NCI-H1694 treated with DMSO at 0.1 percent for 48 hours (cell line): ENCODE results near the gene CTTNBP2NL.
"Not testable (repeated sequence)": the region's sequence is repeated elsewhere in the genome, so short reads cannot be mapped to it uniquely, and the experiment has no call there.

Experiments
- DNase-seq: peaks from one replicate; lab custom pipeline; 2025; lab: John Stamatoyannopoulos, UW

Gene CTTNBP2NL

GRCh38 chr1:112423666-112424065 lies 27.7 kb downstream of the CTTNBP2NL start:
- not testable (repeated sequence) for DNase-seq

GRCh38 chr1:112429749-112430148 lies 33.7 kb downstream of the CTTNBP2NL start:
- DNase-seq = no peak

DNA sequence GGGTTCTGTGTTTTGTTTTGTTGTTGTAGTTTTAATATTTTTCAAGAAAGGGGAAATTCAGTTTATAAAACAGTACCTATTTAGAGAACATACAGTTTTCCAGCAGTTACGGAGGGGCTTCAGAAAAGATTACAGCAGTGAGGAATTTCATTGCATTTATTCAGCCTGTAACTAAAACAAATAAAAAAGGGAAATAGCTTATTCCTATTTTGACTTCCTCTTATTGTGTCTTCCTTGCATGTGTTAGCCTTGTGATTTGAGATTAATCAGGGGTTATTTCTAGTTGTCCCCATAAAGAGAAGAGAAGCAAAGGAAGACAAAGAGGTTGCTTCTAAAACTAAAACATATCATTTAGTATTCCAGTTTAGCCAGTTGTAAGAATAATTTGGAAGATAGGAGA lies 35.0 kb downstream of the CTTNBP2NL start:
- DNase-seq = no peak

DNA sequence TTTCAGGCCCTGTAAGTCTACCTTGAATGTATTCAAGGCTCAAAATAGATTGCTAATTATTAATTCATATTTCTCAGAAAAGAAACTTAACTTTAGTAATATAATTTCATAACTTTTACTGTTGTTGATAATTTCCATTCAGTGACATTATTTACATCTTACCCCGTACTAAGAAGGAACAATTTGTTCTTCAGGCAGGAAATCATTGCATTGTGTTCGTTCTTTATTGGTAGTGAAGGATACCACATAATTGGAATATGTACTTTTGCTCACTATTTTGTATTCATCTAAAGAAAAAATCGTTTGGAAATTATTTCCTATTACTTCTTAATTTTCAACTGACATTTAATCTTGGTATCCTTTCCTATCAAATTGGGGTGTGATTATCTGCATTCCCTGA lies 39.4 kb downstream of the CTTNBP2NL start:
- DNase-seq = no peak

DNA sequence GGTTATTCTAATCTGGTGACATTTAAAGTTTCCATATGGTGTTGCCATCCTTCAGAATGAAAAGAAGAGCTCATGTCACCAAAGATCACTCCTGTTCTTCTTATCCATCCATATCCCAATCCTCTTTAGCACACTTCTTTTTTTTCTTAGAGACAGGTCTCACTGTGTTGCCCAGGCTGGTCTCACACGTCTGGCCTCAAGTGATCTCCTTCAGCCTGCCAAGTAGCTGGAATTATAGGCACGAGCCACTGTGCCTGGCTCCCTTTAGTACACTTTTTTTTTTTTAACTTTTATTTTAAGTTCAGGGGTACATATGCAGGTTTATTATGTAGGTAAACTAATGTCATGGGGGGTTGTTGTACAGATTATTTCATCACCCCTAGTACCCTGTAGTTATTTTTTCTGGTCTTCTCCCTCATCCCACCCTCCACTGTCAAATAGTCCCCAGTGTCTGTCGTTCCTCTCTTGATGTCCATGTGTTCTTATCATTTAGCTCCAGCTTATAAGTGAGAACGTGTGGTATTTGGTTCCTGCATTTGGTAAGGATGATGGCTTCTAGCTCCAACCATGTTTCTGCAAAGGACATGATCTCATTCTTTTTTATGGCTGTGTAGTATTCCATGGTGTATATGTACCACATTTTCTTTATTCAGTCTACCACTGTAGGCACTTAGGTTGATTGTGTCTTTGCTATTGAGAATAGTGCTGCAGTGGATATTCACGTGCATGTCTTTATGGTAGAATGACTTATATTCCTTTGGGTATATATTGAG lies 40.6 kb downstream of the CTTNBP2NL start:
- no peak for DNase-seq

DNA sequence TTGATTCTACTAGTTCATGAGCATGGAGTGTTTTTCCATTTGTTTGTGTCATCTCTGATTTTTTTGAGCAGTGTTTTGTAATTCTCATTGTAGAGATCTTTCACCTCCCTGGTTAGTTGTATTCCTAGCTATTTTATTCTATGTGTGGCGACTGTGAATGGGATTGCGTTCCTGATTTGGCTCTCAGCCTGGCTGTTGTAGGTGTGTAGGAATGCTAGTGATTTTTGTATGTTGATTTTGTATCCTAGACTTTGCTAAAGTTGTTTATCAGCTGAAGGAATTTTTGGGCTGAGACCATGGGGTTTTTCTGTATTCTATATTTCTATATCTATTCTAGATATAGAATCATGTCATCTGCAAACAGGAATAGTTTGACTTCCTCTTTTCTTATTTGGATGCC lies 42.1 kb downstream of the CTTNBP2NL start:
- DNase-seq = not testable (repeated sequence)

DNA sequence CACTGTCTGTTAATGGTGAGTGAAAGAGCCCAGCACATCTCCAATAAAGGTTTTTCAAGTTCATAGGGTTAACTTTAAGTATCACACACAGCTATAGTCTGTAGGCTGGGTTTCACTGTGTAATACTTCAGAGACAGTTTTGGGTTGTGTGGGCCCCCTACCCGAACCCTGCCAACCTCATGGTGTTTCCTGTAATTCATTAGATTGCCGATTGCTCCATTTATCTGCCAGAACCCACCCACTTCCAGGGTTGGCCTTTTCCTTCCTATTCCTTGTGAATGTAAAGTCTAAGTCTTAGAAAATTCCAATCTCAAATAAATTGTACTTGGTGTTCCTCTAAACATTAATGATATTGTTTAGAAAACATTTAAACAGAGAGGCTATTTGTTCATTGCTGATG lies 43.6 kb downstream of the CTTNBP2NL start:
- DNase-seq = no peak

- no peak for DNase-seq
Observed at GRCh38 chr1:112440574-112440973, 44.6 kb downstream of the CTTNBP2NL start.

DNA sequence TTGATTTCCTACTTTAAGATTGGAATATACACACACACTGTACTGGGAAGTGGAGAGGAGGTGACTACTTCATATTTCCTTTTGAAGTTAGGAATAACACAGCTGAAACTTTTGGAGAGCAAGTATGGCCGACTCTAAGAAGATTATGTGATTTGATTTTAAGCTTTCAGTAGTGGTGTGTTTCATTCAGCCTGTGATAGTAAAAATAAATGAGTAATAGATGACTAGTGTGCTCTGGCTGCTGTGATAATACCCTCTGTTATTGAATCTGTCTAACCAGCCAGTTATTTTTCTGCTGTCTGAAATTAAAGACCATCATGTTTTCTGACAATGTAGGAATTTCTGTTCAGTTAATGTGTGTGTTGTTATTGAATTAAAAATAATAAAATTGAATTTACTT lies 48.3 kb downstream of the CTTNBP2NL start:
- DNase-seq = no peak

GRCh38 chr1:112445596-112445995 lies 49.6 kb downstream of the CTTNBP2NL start:
- no peak for DNase-seq

- DNase-seq = no peak
Observed at GRCh38 chr1:112446411-112446810, 50.4 kb downstream of the CTTNBP2NL start.

- no peak for DNase-seq
Observed at GRCh38 chr1:112448904-112449629, 53.1 kb downstream of the CTTNBP2NL start.

DNA sequence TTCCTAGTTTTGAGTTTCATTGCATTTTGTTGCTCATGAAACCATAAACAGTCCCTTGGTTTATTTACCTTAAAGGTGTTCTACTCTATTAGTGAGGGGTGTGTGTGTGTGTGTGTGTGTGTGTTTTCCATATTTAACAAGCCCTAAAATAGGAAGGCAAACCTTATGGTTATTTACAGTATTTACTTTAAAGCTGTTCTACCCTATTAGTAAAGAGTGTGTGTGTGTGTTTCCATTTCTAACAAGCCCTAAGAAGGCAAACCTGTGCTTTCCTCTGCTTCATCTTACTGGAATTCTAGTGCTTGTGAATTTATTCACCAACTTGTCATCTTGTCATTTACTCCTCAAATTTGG lies 53.6 kb downstream of the CTTNBP2NL start:
- no peak for DNase-seq

- DNase-seq = no peak
Observed at GRCh38 chr1:112450773-112451172, 54.8 kb downstream of the CTTNBP2NL start.

DNA sequence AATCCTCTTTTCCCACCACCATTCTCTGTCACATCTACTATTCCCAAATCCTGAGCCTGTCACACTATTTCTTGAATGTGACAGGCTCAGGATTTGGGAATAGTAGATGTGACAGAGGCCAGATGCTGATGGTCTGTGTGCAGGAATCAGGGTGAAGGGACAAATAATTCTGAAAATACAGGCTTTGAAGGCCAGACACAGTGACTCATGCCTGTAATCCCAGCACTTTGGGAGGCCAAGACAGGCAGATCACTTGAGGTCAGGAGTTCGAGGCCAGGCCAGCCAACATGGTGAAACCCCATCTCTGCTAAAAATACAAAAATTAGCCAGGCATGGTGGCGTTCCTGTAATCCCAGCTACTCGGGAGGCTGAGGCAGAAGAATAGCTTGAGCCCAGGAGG lies 55.3 kb downstream of the CTTNBP2NL start:
- not testable (repeated sequence) for DNase-seq

- DNase-seq = no peak
Observed at GRCh38 chr1:112453876-112454275, 57.9 kb downstream of the CTTNBP2NL start.

DNA sequence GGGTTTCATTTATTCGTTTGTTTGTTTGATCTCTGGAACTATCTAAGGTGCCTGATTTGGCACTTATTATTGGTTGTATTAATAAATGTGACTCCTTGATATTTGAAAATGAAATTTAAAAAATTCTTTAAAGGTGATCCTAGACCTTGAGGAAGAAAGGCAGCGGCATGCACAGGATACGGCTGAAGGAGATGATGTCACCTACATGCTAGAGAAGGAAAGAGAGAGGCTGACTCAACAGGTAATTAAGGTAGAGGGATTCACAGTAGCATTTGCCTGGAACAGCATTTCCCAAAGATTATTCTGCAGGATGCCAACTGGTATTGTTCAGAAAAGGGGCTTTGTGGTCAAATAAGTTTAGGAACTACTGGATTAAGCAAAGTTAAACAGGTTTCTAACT lies 58.3 kb downstream of the CTTNBP2NL start:
- no peak for DNase-seq

DNA sequence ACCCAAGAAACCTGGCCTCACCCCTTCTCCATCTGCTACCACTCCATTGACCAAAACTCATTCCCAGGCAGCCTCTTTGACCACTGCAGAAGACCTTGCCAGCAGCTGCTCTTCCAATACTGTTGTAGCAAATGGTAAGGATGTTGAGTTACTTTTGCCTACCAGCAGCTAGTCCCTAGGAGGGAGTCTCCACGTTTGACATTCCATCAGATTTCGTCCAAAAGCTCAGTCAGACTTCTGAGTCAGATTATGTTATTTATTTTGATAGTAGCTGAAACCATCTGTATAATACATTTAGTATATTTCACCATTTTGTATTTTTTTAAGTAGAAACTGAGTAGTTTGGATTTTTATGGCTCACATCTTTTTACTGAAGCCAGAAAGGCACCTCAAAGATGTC lies 61.2 kb downstream of the CTTNBP2NL start:
- no peak for DNase-seq

DNA sequence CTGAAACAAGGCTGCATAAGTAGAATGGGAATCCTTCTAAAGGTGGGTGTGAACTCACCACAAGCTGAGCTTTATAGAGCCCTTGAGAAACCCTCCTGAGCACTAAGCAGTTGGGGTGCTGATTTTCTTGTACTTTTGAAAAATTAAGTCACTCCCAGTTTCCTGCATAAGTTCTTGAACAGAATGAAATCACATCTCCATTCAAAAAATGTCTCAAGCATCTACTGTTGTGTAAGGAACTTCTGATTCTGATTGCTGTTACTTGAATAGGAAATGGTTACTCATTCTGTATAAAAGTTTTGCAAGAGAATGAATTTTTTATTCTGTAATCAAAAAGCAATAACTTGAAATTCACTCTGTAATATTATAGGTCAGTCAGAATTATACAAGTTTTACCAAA lies 61.9 kb downstream of the CTTNBP2NL start:
- no peak for DNase-seq

- peak; percentile 25 for DNase-seq
Observed at GRCh38 chr1:112458756-112459155, 62.7 kb downstream of the CTTNBP2NL start.

DNA sequence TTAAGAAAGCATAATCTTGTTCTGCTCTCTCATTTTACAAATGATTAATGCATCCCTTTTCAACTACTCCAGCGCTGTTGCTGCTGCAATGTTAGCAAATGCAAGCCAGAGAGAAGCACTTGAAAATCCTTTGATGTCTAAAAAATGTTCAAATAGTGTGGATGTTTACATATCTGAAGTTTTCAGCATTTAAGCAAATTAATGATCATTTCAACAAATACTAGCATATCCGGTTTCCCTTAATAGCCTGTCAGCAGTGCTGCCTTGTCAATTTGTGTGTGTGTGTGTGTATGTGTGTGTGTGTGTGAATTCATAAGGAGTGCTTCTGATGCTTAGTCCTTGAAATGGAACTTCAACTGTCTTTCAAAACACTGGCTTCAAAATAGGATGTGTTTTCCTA lies 64.6 kb downstream of the CTTNBP2NL start:
- DNase-seq = no peak

- no peak for DNase-seq
Observed at GRCh38 chr1:112461200-112461871, 65.3 kb downstream of the CTTNBP2NL start.

DNA sequence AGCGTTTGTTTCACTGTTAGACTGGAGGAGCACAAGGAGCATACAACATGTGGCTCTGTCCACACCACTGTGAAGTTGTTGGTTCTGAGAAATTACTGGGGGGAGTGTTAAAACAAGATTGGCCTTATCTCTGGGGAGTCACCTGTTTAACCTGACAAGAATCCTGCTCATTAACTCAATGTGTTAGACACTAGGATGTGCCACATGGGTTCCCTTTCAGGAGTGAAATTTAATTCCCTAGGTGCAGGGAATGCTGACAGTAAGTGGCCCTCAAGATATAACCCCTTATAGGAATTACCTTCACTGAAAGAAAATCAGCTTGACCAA lies 66.9 kb downstream of the CTTNBP2NL start:
- no peak for DNase-seq
